Gastroesophageal sphincter (tissue), 3 donors: ENCODE results near the gene TGFBR3.

Experiments
- EP300 ChIP-seq: sonication (generic); formaldehyde crosslinking; IDR thresholded peaks from one replicate; pipeline ENCODE4 v1.6.1; 2017; ENCODE audit warnings: antibody characterized with exemption, mild to moderate bottlenecking
- POLR2A ChIP-seq, 2 donors: fragments of 450-650 bp; IDR thresholded peaks; one replicate each; pipeline ENCODE4 v1.6.1; 2017; ENCODE audit warnings: antibody characterized with exemption in 2 of 2, mild to moderate bottlenecking in 2 of 2, moderate library complexity in 1 of 2
- TF ChIP-seq, protein P1 (sequence below), 4 experiments: fragments of 200-600 bp in 2 of 4; fragments of 450-650 bp in 2 of 4; sonication (generic) in 1 of 4; IDR thresholded peaks; one replicate each; pipeline ENCODE4 v1.5.1; 2017 to 2019; ENCODE audit warnings: antibody characterized with exemption in 4 of 4, mild to moderate bottlenecking in 2 of 4, moderate library complexity in 2 of 4

GRCh38 chr1:91752324-91752723, 133.6 kb downstream of the TGFBR3 start:
- TF ChIP-seq, protein P1, sequence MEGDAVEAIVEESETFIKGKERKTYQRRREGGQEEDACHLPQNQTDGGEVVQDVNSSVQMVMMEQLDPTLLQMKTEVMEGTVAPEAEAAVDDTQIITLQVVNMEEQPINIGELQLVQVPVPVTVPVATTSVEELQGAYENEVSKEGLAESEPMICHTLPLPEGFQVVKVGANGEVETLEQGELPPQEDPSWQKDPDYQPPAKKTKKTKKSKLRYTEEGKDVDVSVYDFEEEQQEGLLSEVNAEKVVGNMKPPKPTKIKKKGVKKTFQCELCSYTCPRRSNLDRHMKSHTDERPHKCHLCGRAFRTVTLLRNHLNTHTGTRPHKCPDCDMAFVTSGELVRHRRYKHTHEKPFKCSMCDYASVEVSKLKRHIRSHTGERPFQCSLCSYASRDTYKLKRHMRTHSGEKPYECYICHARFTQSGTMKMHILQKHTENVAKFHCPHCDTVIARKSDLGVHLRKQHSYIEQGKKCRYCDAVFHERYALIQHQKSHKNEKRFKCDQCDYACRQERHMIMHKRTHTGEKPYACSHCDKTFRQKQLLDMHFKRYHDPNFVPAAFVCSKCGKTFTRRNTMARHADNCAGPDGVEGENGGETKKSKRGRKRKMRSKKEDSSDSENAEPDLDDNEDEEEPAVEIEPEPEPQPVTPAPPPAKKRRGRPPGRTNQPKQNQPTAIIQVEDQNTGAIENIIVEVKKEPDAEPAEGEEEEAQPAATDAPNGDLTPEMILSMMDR (IDR thresholded peaks at IDR 0.05) = no peak
- TF ChIP-seq POLR2A (IDR thresholded peaks at IDR 0.05) = no peak
- TF ChIP-seq EP300 = no peak
